WTC11 (cell line): ENCODE measurements around the gene ADGRD2.

Source experiments
- CREB1 ChIP-seq: sonication (generic); formaldehyde crosslinking; IDR thresholded peaks from 2 replicates; pipeline ENCODE4 v1.8.0; 2023; ENCODE audit warnings: mild to moderate bottlenecking, missing genetic modification reagents
- ELF4 ChIP-seq: sonication (generic); formaldehyde crosslinking; IDR thresholded peaks from 2 replicates; pipeline ENCODE4 v1.8.1; 2022; ENCODE audit warnings: low read depth, mild to moderate bottlenecking, moderate library complexity, missing genetic modification reagents
- NFE2L1 ChIP-seq: sonication (generic); formaldehyde crosslinking; IDR thresholded peaks from 2 replicates; pipeline ENCODE4 v1.8.1; 2023; ENCODE audit warnings: missing genetic modification reagents
- NR1H2 ChIP-seq: sonication (generic); formaldehyde crosslinking; IDR thresholded peaks from 2 replicates; pipeline ENCODE4 v1.9.0; 2021; ENCODE audit warnings: mild to moderate bottlenecking, moderate library complexity, missing genetic modification reagents
- NR2C2 ChIP-seq: sonication (generic); formaldehyde crosslinking; IDR thresholded peaks from 2 replicates; pipeline ENCODE4 v1.8.0; 2022; ENCODE audit warnings: mild to moderate bottlenecking, missing genetic modification reagents
- ZBTB43 ChIP-seq: sonication (generic); formaldehyde crosslinking; IDR thresholded peaks from 2 replicates; pipeline ENCODE4 v1.8.1; 2023; ENCODE audit warnings: mild to moderate bottlenecking, missing genetic modification reagents
- ZNF138 ChIP-seq: sonication (generic); formaldehyde crosslinking; conservative IDR thresholded peaks from 2 replicates; pipeline ENCODE4 v1.8.1; 2022; ENCODE audit warnings: mild to moderate bottlenecking, moderate library complexity, missing genetic modification reagents
- ZNF416 ChIP-seq: fragments of 250-450 bp; sonication (Bioruptor Pico); IDR thresholded peaks from 2 replicates; pipeline ENCODE4 v1.9.0; 2021; ENCODE audit warnings: mild to moderate bottlenecking, inconsistent platforms
- ZNF512 ChIP-seq: sonication (generic); formaldehyde crosslinking; IDR thresholded peaks from 2 replicates; pipeline ENCODE4 v1.8.1; 2022; ENCODE audit warnings: missing genetic modification reagents, borderline replicate concordance
- ZSCAN18 ChIP-seq: fragments of 250-450 bp; sonication (Bioruptor Pico); IDR thresholded peaks from 2 replicates; pipeline ENCODE4 v2.1.2; 2022; ENCODE audit warnings: mild to moderate bottlenecking, moderate library complexity
- TF ChIP-seq, protein P1 (sequence below): sonication (generic); formaldehyde crosslinking; IDR thresholded peaks from 2 replicates; pipeline ENCODE4 v1.8.0; 2022; ENCODE audit warnings: mild to moderate bottlenecking, missing genetic modification reagents
- TF ChIP-seq, protein P2 (sequence below): fragments of 200-600 bp; IDR thresholded peaks from 2 replicates; pipeline ENCODE4 v1.8.0; 2022; ENCODE audit warnings: antibody characterized with exemption
- TF ChIP-seq, protein P3 (sequence below): sonication (generic); formaldehyde crosslinking; IDR thresholded peaks from 2 replicates; pipeline ENCODE4 v1.8.1; 2023; ENCODE audit warnings: mild to moderate bottlenecking, missing genetic modification reagents, borderline replicate concordance
- TF ChIP-seq, protein P4 (sequence below): fragments of 250-450 bp; sonication (Bioruptor Pico); IDR thresholded peaks from 2 replicates; pipeline ENCODE4 v1.9.0; 2021; ENCODE audit warnings: mild to moderate bottlenecking

GRCh38 chr9:124471761-124472160 is 21.5 kb downstream of the ADGRD2 start:
- TF ChIP-seq, protein P1, sequence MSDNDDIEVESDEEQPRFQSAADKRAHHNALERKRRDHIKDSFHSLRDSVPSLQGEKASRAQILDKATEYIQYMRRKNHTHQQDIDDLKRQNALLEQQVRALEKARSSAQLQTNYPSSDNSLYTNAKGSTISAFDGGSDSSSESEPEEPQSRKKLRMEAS = no peak
- TF ChIP-seq, protein P2, sequence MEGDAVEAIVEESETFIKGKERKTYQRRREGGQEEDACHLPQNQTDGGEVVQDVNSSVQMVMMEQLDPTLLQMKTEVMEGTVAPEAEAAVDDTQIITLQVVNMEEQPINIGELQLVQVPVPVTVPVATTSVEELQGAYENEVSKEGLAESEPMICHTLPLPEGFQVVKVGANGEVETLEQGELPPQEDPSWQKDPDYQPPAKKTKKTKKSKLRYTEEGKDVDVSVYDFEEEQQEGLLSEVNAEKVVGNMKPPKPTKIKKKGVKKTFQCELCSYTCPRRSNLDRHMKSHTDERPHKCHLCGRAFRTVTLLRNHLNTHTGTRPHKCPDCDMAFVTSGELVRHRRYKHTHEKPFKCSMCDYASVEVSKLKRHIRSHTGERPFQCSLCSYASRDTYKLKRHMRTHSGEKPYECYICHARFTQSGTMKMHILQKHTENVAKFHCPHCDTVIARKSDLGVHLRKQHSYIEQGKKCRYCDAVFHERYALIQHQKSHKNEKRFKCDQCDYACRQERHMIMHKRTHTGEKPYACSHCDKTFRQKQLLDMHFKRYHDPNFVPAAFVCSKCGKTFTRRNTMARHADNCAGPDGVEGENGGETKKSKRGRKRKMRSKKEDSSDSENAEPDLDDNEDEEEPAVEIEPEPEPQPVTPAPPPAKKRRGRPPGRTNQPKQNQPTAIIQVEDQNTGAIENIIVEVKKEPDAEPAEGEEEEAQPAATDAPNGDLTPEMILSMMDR = no peak
- TF ChIP-seq ZNF138 (CRISPR knock-in tag) = no peak
- TF ChIP-seq NFE2L1 (CRISPR knock-in tag) = no peak
- no peak for TF ChIP-seq ZBTB43 (CRISPR knock-in tag)
- TF ChIP-seq ZSCAN18 (CRISPR knock-in tag) = no peak
- TF ChIP-seq, protein P3, sequence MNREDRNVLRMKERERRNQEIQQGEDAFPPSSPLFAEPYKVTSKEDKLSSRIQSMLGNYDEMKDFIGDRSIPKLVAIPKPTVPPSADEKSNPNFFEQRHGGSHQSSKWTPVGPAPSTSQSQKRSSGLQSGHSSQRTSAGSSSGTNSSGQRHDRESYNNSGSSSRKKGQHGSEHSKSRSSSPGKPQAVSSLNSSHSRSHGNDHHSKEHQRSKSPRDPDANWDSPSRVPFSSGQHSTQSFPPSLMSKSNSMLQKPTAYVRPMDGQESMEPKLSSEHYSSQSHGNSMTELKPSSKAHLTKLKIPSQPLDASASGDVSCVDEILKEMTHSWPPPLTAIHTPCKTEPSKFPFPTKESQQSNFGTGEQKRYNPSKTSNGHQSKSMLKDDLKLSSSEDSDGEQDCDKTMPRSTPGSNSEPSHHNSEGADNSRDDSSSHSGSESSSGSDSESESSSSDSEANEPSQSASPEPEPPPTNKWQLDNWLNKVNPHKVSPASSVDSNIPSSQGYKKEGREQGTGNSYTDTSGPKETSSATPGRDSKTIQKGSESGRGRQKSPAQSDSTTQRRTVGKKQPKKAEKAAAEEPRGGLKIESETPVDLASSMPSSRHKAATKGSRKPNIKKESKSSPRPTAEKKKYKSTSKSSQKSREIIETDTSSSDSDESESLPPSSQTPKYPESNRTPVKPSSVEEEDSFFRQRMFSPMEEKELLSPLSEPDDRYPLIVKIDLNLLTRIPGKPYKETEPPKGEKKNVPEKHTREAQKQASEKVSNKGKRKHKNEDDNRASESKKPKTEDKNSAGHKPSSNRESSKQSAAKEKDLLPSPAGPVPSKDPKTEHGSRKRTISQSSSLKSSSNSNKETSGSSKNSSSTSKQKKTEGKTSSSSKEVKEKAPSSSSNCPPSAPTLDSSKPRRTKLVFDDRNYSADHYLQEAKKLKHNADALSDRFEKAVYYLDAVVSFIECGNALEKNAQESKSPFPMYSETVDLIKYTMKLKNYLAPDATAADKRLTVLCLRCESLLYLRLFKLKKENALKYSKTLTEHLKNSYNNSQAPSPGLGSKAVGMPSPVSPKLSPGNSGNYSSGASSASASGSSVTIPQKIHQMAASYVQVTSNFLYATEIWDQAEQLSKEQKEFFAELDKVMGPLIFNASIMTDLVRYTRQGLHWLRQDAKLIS = no peak
- no peak for TF ChIP-seq NR2C2 (CRISPR knock-in tag)
- TF ChIP-seq, protein P4, sequence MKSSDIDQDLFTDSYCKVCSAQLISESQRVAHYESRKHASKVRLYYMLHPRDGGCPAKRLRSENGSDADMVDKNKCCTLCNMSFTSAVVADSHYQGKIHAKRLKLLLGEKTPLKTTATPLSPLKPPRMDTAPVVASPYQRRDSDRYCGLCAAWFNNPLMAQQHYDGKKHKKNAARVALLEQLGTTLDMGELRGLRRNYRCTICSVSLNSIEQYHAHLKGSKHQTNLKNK (CRISPR knock-in tag) = no peak
- no peak for TF ChIP-seq NR1H2 (CRISPR knock-in tag)
- TF ChIP-seq ELF4 = no peak
- TF ChIP-seq CREB1 = no peak
- TF ChIP-seq ZNF512 (CRISPR knock-in tag) = no peak
- TF ChIP-seq ZNF416 = no peak
